ENCODE measurements around the gene MYBPH. TPM values are rescaled to one million over a fixed set of nuclear protein-coding genes. Genes with fewer than 3 reads are reported as not detected.
A peak's percentile ranks its signal among the peaks of the same experiment; 100 is the strongest.

The MYBPH gene, protein sequence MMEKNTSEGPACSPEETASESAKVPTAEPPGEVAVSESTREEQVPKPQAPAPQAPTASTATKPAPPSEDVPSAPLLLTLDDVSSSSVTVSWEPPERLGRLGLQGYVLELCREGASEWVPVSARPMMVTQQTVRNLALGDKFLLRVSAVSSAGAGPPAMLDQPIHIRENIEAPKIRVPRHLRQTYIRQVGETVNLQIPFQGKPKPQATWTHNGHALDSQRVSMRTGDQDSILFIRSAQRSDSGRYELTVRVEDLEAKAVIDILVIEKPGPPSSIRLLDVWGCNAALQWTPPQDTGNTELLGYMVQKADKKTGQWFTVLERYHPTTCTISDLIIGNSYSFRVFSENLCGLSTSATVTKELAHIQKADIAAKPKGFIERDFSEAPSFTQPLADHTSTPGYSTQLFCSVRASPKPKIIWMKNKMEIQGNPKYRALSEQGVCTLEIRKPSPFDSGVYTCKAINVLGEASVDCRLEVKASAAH
- 2.8 and 13.7 TPM in 2 replicates for total RNA-seq (2014; rRNA removed)
- 49.5 TPM for polyA plus RNA-seq (2012)

GRCh38 chr1:203175237-203175826 lies at the start of gene MYBPH:
TSS of gene MYBPH (minus strand) at chr1:203175826. CDS start at chr1:203175755, 71 bp downstream.
- no peak for DNase-seq (ENCODE audit: low read depth)

- DNase-seq (ENCODE audit: low read depth): peak; percentile 55
Measured at GRCh38 chr1:203225071-203225470, 49.4 kb upstream of the MYBPH start.

- no peak for DNase-seq (ENCODE audit: low read depth)
Measured at GRCh38 chr1:203223012-203223775, 47.6 kb upstream of the MYBPH start.

DNA sequence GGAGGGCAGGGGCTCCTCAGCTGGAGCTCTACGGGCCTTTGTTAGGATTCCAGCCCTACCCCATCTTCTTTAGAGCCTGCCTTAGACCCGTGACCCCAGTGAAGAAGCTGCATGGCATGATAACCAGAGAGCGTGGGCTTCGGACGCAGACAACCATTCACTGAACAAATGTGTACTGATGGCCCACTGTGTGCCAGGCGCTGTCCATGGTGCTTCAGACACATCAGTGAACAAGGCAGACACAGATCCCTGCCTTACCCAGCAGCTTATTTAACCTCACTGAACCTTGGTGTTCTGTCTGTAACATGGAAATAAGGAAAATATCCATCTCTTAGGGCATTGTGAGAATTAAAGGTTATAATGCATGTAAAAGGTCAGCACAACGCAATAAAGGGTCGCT lies 44.3 kb upstream of the MYBPH start:
- DNase-seq (ENCODE audit: low read depth): no peak

DNA sequence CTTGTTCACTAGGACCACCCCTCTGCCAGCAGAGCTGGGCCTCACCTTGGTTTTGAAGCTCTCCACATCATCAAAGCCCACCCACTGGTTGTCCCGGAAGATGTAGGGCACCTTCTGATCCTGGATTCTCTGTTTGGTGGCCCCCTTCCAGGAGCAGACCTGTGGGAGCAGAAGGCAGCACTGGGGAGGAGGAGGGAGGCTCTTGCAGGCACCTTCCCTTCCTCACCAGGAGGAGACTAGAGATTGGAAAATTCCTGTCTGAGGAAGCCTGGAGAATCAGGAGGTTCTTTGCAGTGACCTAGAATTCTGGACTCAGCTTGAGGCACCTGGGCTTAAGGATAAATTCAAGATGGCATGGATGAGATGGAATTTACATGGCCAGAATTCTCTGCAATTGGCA lies 43.5 kb upstream of the MYBPH start:
- DNase-seq (ENCODE audit: low read depth): no peak

- no peak for DNase-seq (ENCODE audit: low read depth)
Measured at GRCh38 chr1:203217668-203218067, 42.0 kb upstream of the MYBPH start.

DNA sequence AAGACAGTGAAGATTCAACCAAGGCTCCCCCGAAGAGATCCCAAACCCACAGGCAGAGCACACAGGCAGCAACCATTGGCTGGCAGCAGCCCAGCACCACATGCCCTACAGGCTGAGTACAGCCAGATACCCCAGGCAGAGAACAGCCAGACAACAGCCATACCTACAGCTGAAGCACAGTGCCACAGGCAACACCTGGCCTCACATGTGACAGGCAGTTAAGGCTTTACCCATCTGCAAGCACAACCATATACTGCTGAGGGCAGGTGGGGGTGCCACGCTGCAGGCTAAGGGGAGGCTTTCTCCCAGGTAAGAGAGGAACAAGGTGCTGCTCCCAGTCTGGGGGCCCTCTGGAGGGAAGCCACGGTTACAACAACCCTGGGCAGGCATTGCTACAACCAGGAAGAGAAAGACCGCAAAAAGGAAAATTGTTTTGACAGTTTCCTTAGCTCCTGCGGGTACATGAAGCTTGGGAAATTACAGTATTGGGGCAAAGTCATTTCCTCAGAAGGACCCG lies 41.6 kb upstream of the MYBPH start:
- no peak for DNase-seq (ENCODE audit: low read depth)

DNA sequence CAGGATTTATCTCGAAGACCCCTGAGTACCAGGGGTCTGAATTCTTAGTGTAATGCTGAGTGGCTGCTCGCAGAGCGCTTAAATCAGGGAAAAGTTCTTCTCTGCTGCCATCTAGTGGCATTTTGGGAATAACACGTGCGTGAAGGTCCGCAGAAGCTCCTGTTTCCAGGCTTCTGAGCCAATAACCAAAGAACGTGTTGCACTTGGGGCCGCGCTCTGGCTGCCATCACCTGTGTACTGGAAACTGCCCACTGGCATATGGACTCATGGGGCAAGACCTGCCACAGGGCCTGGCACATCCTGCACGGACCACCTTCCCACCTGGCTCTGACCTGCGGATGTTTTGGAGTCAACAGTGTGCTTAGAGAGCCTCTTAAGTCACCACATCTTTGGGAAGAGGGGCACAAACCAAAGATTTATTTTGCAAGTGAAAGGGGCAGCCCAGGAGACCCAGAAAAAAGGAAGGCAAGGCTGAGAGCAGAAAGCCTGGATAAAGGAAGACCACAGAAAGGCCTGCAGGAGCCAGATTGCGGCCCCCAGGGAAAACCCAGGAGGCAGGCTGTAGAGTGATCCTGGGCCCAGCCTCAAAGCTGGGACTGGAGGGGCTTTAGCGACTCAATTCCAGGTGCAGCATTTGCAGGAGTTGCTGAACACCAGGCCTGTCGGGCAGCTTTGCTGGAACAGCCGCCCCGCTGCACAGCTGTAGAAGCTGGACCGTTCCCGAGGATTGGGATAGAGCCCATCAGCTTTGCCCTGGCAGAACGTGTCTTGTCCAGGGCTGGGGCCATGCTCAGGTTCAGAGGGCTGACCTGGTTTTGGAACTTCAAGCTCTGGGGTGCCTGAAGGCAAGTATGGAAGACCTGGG lies 40.9 kb upstream of the MYBPH start:
- DNase-seq (ENCODE audit: low read depth): peak; percentile 64

- no peak for DNase-seq (ENCODE audit: low read depth)
Measured at GRCh38 chr1:203215573-203215972, 39.9 kb upstream of the MYBPH start.

- no peak for DNase-seq (ENCODE audit: low read depth)
Measured at GRCh38 chr1:203214871-203215270, 39.2 kb upstream of the MYBPH start.

DNA sequence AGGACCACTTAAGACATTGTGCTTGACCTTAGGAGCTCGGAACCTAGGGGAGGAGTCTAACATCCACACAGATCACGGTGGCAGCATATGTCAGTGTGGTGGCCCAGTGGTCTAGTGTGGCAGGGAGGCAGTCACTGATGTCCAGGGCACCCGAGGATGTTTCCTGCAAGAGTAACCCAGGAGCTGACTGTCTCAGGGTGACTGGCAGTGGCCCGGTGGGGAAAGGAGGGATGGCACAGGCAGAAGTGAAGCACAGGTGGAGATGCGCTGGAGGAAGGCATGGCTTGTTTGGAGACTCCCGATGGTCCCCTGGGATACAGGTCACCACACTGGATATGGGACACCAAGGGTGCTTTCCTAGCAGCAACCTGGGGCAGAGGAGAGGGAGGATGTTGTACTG lies 37.5 kb upstream of the MYBPH start:
- DNase-seq (ENCODE audit: low read depth): no peak

- DNase-seq (ENCODE audit: low read depth): no peak
Measured at GRCh38 chr1:203211812-203212211, 36.2 kb upstream of the MYBPH start.

DNA sequence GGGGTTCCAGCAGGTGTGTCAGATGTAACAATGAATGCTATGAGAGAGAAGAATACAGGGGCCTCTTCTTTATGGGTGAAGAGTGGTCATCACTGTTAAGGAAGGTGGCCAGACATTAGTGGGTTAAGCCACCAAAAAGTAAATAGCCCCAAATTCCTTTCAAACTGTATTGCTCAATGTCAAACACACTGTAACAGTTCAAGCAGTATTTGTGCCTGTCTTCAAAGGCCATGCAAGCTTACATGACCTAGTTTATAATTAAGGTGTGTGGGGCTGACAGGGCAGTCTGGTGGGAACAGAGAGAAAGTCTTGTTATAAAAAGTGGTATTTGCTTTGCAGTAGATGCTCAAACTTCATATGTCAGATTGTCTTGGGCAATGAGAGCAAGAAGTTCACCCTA lies 35.4 kb upstream of the MYBPH start:
- no peak for DNase-seq (ENCODE audit: low read depth)

DNA sequence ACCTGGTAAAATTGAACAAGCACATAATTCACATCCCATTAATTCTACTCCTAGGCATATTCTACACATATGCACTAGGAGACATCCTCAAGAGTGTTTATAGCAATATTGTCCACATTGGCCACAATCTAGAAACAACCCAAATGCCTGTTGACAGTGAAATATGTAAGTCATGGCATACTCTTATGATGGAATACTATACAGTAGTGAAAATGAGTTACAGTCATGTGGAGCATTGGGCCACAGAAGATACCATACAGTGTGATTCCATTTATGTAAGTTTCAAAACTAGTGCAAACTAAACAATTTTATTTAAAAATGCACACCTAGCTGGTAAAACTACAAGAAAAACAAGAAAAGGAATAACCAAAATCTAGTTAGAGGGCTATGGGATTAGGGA lies 34.7 kb upstream of the MYBPH start:
- no peak for DNase-seq (ENCODE audit: low read depth)

DNA sequence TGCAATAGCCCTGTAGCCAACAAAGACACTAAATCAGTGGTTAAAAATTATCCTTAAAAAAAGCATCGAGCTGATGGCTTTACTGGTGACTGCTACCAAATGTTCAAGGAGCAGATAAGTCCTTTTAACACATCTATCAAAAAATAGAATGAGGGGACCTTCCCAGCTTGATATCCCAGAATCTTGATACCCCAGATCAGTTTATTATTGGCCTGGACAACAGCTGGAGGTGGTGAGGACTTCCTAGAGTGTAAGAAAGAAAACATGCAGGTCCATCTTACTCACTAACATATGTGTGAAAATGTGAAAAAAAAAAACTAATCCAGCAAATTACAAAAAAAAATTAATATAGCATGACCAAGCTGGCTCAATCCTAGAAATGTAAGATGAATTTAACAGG lies 32.6 kb upstream of the MYBPH start:
- no peak for DNase-seq (ENCODE audit: low read depth)

GRCh38 chr1:203207751-203208150 lies 32.1 kb upstream of the MYBPH start:
- no peak for DNase-seq (ENCODE audit: low read depth)

GRCh38 chr1:203206129-203206687 lies 30.6 kb upstream of the MYBPH start:
- DNase-seq (ENCODE audit: low read depth): peak; percentile 44

DNA sequence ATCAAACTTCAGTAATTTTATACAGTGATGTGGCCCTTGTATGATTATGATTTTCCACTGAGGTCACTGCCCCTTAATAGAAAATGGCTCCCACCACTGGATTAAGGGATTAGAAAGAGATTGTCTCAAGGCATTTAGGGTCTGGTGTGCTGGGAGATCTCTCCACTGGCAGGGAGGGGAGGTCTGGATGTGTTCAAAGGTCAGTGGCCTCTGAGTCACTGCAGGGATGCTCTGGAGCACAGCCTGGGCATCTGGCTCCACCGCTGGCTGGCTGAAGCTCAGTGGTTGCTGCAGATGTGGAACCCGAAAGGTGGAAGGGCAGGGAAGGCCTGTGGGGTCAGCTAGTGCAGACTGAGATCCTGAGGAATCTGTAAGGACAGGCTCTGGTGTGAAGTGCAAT lies 29.1 kb upstream of the MYBPH start:
- DNase-seq (ENCODE audit: low read depth): no peak

- DNase-seq (ENCODE audit: low read depth): peak; percentile 90
Measured at GRCh38 chr1:203202431-203203245, 27.0 kb upstream of the MYBPH start.
